ENCODE measurements around the gene ZNF44.

DNA sequence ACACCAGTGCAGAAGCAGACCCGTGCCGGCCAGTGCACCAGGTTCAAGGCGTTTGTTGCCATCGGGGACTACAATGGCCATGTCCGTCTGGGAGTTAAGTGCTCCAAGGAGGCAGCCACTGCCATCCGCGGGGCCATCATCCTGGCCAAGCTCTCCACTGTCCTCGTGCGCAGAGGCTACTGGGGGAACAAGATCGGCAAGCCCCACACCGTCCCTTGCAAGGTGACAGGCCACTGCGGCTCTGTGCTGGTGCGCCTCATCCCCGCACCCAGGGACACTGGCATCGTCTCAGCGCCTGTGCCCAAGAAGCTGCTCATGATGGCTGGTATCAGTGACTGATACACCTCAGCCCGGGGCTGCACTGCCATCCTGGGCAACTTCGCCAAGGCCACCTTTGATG is 10.1 kb downstream of the ZNF44 start:
- TF ChIP-seq, protein P1, sequence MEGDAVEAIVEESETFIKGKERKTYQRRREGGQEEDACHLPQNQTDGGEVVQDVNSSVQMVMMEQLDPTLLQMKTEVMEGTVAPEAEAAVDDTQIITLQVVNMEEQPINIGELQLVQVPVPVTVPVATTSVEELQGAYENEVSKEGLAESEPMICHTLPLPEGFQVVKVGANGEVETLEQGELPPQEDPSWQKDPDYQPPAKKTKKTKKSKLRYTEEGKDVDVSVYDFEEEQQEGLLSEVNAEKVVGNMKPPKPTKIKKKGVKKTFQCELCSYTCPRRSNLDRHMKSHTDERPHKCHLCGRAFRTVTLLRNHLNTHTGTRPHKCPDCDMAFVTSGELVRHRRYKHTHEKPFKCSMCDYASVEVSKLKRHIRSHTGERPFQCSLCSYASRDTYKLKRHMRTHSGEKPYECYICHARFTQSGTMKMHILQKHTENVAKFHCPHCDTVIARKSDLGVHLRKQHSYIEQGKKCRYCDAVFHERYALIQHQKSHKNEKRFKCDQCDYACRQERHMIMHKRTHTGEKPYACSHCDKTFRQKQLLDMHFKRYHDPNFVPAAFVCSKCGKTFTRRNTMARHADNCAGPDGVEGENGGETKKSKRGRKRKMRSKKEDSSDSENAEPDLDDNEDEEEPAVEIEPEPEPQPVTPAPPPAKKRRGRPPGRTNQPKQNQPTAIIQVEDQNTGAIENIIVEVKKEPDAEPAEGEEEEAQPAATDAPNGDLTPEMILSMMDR (IDR thresholded peaks at IDR 0.05), result no peak
- TF ChIP-seq EP300 (IDR thresholded peaks at IDR 0.05) (no peak), POLR2A (IDR thresholded peaks at IDR 0.05) (no peak)
